GM21447 (cell line): ENCODE data around the gene IPMK.
A peak's percentile ranks its signal among the peaks of the same experiment; 100 is the strongest.

ENCODE experiments used
- ATAC-seq: cut with Tn5 transposase; IDR thresholded peaks from one replicate; pipeline ENCODE4 v1.9.1; 2021; ENCODE audit not compliant: unreplicated experiment

IPMK gene

GRCh38 chr10:58267713-58268453 is at the start of gene IPMK:
Gene IPMK (minus strand): TSS chr10:58267894. CDS start chr10:58267611, 283 bp downstream.
- peak; percentile 52 for ATAC-seq

GRCh38 chr10:58316874-58317273 is 49.2 kb upstream of the IPMK start:
- ATAC-seq: no peak

- ATAC-seq: no peak
Observed at GRCh38 chr10:58311026-58311425, 43.3 kb upstream of the IPMK start.

GRCh38 chr10:58307676-58308075 is 40.0 kb upstream of the IPMK start:
- no peak for ATAC-seq

GRCh38 chr10:58305821-58306220 is 38.1 kb upstream of the IPMK start:
- ATAC-seq: no peak

GRCh38 chr10:58304099-58304633 is 36.5 kb upstream of the IPMK start:
- ATAC-seq: no peak

- no peak for ATAC-seq
Observed at GRCh38 chr10:58302254-58302653, 34.6 kb upstream of the IPMK start.

- no peak for ATAC-seq
Observed at GRCh38 chr10:58300676-58301075, 33.0 kb upstream of the IPMK start.

GRCh38 chr10:58299580-58299979 is 31.9 kb upstream of the IPMK start:
- peak; percentile 95 for ATAC-seq

- ATAC-seq: no peak
Observed at GRCh38 chr10:58293989-58294388, 26.3 kb upstream of the IPMK start.

GRCh38 chr10:58291538-58292174 is 24.0 kb upstream of the IPMK start:
- ATAC-seq: peak; percentile 84

GRCh38 chr10:58282615-58283014 is 14.9 kb upstream of the IPMK start:
- peak; percentile 99 for ATAC-seq

- ATAC-seq: no peak
Observed at GRCh38 chr10:58281092-58281752, 13.5 kb upstream of the IPMK start.

- no peak for ATAC-seq
Observed at GRCh38 chr10:58280477-58280876, 12.8 kb upstream of the IPMK start.

- no peak for ATAC-seq
Observed at GRCh38 chr10:58278962-58279307, 11.2 kb upstream of the IPMK start.

- ATAC-seq: no peak
Observed at GRCh38 chr10:58278274-58278961, 10.7 kb upstream of the IPMK start.

- ATAC-seq: no peak
Observed at GRCh38 chr10:58275908-58276307, 8.2 kb upstream of the IPMK start.

GRCh38 chr10:58275261-58275660 is 7.6 kb upstream of the IPMK start:
- ATAC-seq: no peak

- no peak for ATAC-seq
Observed at GRCh38 chr10:58269782-58270290, 2.1 kb upstream of the IPMK start.

GRCh38 chr10:58268946-58269781 is 1.5 kb upstream of the IPMK start, which contains the start of gene CISD1:
Gene CISD1 (plus strand): TSS chr10:58269162. CDS start chr10:58269274, 112 bp downstream.
- ATAC-seq: peak; percentile 59
